Epithelial cell of proximal tubule (primary cell): Measurements from ENCODE around the gene WDPCP. TPM values are rescaled to one million over a fixed set of nuclear protein-coding genes. Genes with fewer than 3 reads are reported as not detected.
"Not testable (repeated sequence)": the region's sequence is repeated elsewhere in the genome, so short reads cannot be mapped to it uniquely, and the experiment has no call there.

Experiments used
- DNase-seq: peaks from one replicate; pipeline ENCODE4 v3.0.0-alpha.2; 2011; ENCODE audit warnings: low read depth
- H3K4me3 ChIP-seq: 2 replicates; pipeline ENCODE4 v1.5.1; 2011; ENCODE audit warnings: low read depth, mild to moderate bottlenecking, low read length
- CTCF ChIP-seq: conservative IDR thresholded peaks from 2 replicates; pipeline ENCODE4 v1.5.1; 2012; ENCODE audit warnings: low read depth, mild to moderate bottlenecking, low read length
- total RNA-seq: library from RNA; depleted of rRNA; stranded (reverse); fragments of >200 nt; gene quantifications from 2 replicates; pipeline ENCODE4 v1.2.3, GENCODE V29; 2015

The WDPCP gene
- total RNA-seq, 1 donor from 2014 or later, result 1.6 TPM

DNA sequence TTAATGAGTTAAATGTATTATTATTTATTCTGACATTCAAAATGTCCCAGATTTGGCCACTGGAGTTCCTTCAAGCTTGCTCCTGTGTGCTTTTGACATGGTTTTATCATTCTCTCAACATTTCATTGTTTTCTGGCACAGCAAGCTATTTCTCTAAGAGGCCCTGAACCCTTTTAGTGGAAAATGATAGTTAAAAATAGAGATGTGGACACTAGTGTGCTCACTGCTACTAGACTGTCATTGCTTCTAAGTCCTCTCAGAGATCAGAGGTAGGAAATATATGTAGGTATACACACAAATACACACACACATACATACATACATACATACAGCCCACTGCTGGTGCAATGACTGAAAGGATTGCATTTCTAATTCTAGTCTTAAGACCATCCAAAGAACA, 25.5 kb downstream of the WDPCP start:
- no peak for DNase-seq
- H3K4me3 ChIP-seq, result no peak overlapping the region
- no peak for TF ChIP-seq CTCF

- DNase-seq, H3K4me3 ChIP-seq: not testable (repeated sequence)
Measured at GRCh38 chr2:63558922-63559321, 29.4 kb downstream of the WDPCP start.

- DNase-seq, H3K4me3 ChIP-seq: not testable (repeated sequence)
Measured at GRCh38 chr2:63557819-63558218, 30.5 kb downstream of the WDPCP start.

- TF ChIP-seq CTCF, result no peak
Measured at GRCh38 chr2:63555931-63556330, 32.3 kb downstream of the WDPCP start.

GRCh38 chr2:63555299-63555698, 33.0 kb downstream of the WDPCP start:
- no peak for DNase-seq
- no peak for TF ChIP-seq CTCF
- H3K4me3 ChIP-seq, result no peak overlapping the region

More at GRCh38 chr2:63555931-63556330, 32.3 kb downstream of the WDPCP start:
- H3K4me3 ChIP-seq, result no peak overlapping the region
- DNase-seq, result no peak

DNA sequence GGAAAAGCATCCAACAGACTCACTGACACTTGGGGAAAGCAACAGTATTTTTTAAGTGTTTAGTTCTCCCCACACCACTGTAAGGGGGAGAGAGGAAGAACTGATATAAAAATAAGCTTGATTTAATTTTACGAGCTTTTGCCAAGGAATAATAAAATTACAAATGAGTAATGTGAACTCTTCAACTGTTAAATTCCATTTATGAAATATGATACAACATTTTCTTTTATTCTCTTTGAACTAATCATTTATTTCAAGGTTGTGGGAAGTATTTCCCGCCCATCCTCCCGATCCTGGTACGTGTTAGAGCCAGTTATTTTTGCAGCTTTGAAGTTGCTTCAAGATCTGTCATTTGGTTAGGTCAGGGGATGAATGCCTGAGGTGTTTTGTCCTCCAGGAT, 35.2 kb downstream of the WDPCP start:
- H3K4me3 ChIP-seq, result no peak overlapping the region
- TF ChIP-seq CTCF, result no peak
- DNase-seq, result no peak

GRCh38 chr2:63545023-63545422, 43.3 kb downstream of the WDPCP start:
- DNase-seq, result no peak
- no peak overlapping the region for H3K4me3 ChIP-seq
- TF ChIP-seq CTCF, result no peak

DNA sequence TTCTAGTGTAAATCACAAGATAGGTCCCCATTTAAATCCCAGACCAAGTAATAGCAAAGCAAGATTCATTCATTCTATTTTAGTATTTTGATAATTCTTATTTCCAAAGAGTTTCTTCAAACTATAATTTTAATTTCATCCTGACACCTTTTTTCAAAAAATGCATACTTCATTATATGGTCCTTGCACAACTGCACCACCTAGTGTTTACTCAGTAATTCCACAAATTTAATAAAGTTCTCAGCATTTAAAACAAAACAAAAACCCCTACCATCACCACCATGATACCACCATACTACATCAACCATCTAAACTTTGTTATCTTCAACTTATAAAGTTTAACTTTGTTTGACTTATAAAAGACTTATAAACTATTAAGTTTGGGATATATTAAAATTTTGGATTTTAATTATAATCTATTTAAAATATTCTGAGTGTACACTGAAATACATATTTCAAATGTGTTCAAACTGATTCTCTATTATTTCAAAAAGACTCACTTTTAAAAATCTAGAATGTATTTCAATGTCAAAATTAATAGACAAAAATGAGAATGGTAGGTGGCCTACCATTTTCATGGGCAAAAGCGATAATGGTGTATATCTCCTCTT, 44.2 kb downstream of the WDPCP start:
- peak; percentile 64 for TF ChIP-seq CTCF
- DNase-seq, result no peak
- H3K4me3 ChIP-seq, result no peak overlapping the region
